HuH-7 (cell line): ENCODE results near the gene PRPF4.
"Not testable (repeated sequence)": the region's sequence is repeated elsewhere in the genome, so short reads cannot be mapped to it uniquely, and the experiment has no call there.

Experiments used
- DNase-seq: peaks from one replicate; pipeline ENCODE4 v3.0.0; 2011; ENCODE audit warnings: low spot score

Gene PRPF4

GRCh38 chr9:113275157-113276131 lies at the start of gene PRPF4, which contains the start of gene CDC26:
TSS of gene PRPF4 (plus strand) at chr9:113275658. CDS start at chr9:113275744, 86 bp downstream.
TSS of gene CDC26 (minus strand) at chr9:113275572. CDS start at chr9:113272507, 3,065 bp downstream.
- DNase-seq, result peak; percentile 86

DNA sequence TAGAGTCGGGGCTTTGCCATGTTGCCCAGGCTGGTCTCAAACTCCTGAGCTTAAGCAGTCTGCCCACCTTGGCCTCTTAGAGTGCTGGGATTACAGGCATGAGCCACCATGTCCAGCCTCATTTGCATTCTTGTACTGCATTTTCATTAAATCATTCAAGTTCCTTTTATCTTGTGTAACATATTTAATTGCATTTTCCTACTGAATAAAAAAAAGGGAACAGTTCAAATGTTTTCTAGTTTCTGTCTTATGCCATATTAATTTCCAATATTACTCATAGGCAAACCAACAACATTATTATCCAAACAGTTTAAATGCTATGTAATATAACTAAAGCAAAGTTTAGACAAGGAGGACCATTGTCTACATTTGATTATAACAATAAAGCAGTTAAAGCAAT lies 48.0 kb upstream of the PRPF4 start:
- DNase-seq, result no peak

DNA sequence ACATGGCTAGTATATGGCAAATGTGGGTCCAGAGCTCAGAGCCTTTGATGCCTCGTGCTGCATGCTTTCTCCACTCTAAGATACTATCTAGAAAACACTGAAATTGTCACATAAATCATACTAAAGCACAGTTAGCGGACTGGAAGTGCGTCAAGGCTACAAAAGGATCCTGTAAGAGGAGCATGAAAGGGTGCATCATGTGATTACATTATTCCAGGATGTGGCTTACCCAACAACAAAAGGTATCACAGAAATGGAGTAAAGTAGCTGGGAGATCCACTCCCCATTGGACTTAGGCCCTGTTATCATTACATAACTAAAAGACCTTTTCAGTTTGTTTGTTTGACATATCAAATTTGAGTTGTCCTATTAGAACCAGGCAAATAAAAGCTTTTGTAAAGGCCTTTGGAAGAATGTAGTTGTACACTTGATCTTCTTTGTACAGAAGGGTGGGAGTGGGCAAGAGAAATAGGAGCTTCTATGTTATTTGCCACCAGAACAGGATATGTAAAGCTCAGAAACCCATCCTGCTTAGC lies 47.3 kb upstream of the PRPF4 start:
- DNase-seq, result peak; percentile 15

- no peak for DNase-seq
Measured at GRCh38 chr9:113231701-113232100, 43.8 kb upstream of the PRPF4 start.

GRCh38 chr9:113235701-113236255 lies 39.7 kb upstream of the PRPF4 start:
- DNase-seq, result not testable (repeated sequence)

DNA sequence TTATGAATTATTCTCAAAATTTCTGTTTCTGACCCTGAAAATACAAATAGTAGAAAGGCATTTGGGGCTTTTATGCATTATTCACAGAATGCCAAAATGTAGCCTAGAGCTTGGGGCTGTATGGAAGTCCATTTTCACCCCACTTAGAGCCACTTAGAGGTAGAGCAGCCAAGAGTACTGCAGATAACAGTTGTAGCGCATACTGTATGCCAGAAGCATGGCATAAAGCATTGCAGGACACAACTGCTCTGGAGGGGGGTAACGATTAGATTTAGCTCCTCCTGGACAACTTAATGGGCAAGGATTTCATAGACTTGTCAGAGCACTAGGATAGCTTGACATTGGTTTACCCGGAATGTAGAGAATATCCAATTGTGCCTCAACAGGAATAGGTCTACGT lies 38.4 kb upstream of the PRPF4 start:
- DNase-seq, result no peak

GRCh38 chr9:113238202-113238858 lies 37.1 kb upstream of the PRPF4 start:
- DNase-seq, result no peak

DNA sequence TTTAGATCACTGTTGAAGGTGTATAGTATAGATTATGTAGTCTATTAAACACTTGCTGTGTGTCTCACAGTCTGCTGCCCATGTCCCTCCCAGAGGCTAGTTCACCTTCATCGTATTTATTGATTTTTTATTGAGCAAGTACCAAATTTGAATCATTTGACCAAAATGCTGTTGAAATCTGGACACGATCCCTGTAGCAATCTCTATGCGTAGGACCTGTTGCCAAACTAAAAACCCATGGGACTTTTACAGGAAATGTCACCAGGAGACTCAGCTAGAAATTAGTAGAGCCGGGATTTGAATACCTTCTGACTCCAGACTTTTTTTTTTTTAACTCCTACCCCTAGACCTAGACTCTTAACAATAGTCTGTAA lies 36.6 kb upstream of the PRPF4 start:
- no peak for DNase-seq

DNA sequence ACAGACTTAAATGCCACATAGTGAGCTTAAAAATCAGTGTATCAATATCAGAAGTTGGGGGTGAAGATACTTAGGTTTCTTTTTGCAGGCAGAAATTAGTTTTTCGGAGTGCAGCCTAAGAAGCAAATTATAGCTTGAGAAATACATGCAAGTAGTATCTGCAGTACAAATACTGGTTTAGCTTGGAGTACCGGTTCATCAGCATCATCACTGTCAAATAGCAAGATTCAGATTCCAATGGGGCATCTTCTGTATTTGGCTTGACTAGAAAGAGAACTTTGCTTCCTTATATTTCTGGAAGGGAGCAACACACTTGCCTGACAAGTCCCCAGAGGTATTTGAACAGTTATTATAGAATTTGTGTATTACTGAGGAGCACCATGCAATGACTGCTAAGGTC lies 34.3 kb upstream of the PRPF4 start:
- DNase-seq, result no peak

GRCh38 chr9:113244556-113244955 lies 30.9 kb upstream of the PRPF4 start:
- DNase-seq, result no peak

- no peak for DNase-seq
Measured at GRCh38 chr9:113245894-113246293, 29.6 kb upstream of the PRPF4 start.

GRCh38 chr9:113246928-113247327 lies 28.5 kb upstream of the PRPF4 start:
- DNase-seq, result no peak

- no peak for DNase-seq
Measured at GRCh38 chr9:113247640-113248039, 27.8 kb upstream of the PRPF4 start.

DNA sequence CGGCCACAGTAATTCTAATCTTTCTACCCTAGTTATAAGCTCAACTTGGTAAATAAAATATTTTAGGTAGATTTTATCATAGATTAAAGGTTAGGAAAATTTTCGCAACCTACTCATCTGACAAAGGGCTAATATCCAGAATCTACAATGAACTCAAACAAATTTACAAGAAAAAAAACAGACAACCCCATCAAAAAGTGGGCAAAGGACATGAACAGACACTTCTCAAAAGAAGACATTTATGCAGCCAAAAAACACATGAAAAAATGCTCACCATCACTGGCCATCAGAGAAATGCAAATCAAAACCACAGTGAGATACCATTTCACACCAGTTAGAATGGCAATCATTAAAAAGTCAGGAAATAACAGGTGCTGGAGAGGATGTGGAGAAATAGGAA lies 25.8 kb upstream of the PRPF4 start:
- DNase-seq, result not testable (repeated sequence)

- no peak for DNase-seq
Measured at GRCh38 chr9:113250807-113251206, 24.7 kb upstream of the PRPF4 start.

GRCh38 chr9:113254991-113255390 lies 20.5 kb upstream of the PRPF4 start:
- no peak for DNase-seq

DNA sequence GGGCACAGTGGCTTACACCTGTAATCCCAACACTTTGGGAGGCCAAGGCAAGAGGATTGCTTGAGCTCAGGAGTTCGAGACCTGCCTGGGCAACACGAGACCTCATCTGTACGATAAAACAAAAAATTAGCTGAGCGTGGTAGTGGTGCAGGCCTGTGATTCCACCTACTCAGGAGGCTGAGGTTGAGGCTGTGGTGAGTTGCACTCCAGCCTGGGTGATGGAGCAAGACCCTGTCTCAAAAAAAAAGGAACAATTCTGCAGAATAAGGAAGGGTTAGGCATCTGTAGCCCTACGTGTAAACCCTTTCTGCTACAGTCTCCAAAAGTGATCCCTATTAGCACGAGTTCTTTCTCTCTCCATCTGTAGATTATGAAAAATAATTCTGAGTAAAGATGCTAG lies 20.0 kb upstream of the PRPF4 start:
- DNase-seq, result no peak

DNA sequence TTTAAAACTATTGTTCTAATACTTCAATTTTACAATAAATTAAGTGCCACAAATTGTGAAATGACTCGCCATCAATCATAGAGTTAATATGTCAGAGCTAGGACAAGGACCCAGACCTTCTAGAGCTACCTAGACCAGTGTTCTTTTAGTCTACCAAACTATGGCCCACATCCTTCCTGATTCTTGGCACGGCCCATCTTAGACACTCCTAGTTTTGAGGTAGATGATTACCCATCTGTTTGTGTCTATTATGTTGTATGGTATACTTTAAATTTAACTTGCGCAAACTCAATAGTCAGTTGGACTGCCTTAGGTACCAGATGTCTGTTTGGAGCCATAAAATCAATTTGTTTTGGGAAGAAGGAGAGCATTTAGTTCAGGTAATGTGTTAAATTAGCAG lies 17.6 kb upstream of the PRPF4 start:
- DNase-seq, result no peak

DNA sequence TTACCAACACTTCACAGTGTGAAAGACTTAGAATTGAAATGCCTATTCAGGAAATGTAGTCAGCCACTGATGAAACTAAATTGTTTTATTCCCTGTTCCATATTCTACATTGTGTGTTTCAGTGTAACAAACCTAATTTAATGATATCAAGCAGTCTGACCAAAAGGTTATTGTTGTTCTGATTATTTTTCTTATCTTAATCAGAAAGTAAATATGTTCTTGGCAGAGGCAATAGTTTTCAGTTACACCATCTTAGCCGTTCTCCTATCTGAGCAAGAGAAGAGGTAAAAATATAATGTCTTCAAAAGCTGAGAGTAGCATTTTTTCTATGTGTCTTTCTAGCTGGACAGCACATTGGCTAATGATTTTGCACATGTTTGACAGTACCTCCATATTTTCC lies 17.2 kb upstream of the PRPF4 start:
- no peak for DNase-seq

GRCh38 chr9:113261917-113262671 lies 13.4 kb upstream of the PRPF4 start:
- DNase-seq, result no peak

GRCh38 chr9:113266174-113266573 lies 9.3 kb upstream of the PRPF4 start:
- DNase-seq, result no peak
